B cell (primary cell): Measurements from ENCODE around the gene ADK.

Experiments
- CTCF ChIP-seq: fragments of 200-600 bp; IDR thresholded peaks from one replicate; pipeline ENCODE4 v1.8.0; 2022; ENCODE audit warnings: antibody characterized with exemption, mild to moderate bottlenecking
- EZH2 ChIP-seq: IDR thresholded peaks from 2 replicates; pipeline ENCODE4 v1.6.1; 2012; ENCODE audit warnings: borderline replicate concordance, low read depth, mild to moderate bottlenecking, moderate library complexity, low read length; ENCODE audit not compliant: insufficient read depth, poor library complexity, severe bottlenecking

- TF ChIP-seq CTCF = no peak
- no peak for TF ChIP-seq EZH2
Measured at GRCh38 chr10:74752371-74753040, 601.5 kb downstream of the ADK start.
